Measurements from ENCODE around the gene CASP14.
"Not testable (repeated sequence)": the region's sequence is repeated elsewhere in the genome, so short reads cannot be mapped to it uniquely, and the experiment has no call there.

Gene CASP14, protein sequence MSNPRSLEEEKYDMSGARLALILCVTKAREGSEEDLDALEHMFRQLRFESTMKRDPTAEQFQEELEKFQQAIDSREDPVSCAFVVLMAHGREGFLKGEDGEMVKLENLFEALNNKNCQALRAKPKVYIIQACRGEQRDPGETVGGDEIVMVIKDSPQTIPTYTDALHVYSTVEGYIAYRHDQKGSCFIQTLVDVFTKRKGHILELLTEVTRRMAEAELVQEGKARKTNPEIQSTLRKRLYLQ

DNA sequence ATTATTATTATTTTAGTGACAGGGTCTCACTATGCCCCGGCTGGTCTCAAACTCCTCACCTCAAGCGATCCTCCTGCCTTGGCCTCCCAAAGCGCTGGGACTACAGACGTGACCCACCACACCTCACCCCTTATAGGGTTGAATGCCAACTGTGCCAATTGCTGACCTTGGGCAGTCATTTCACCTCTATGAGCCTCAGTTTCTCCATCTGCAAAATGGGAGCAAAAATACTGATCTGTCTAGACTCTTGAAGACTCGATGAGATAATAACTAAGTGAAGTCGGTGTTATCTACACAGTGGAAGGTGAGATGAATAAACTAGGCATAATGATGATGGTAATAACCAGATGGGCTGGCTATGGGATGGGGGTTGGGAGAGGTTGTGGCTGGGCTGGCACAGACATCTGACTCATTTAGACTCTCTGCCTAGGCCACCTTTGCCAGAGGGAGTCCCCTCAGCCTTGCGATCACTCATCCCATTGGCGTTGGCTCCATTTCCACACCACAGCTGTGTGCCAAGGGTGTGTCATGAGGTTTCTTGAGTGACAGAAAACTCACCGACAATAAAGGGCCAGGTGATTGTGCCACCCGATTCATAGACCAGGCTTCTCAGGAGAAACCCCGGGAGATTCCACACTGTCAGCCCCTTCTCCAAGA is at the start of gene CASP14:
CASP14 (plus strand) TSS at position 596 of the 657 bp plus-strand sequence. CDS start 2,772 bp downstream, outside the sequence.
- no peak for FAIRE-seq

DNA sequence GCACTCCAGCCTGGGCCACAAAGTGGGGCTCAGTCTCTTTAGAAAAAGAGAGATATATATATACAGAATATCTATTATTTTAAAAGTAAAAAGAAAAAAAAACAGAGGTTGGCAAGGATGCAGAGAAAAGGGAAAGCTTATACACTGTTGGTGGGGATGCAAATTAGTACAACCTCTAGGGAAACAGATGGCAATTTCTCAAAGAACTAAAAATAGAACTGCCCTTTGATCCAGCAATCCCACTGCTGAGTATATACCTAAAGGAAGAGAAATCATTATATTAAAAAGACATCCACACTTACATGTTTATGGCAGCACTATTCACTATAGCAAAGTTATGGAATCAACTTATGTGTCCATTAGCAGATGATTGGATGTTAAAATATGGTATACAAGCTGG is 41.0 kb upstream of the CASP14 start:
- no peak for FAIRE-seq

- FAIRE-seq = no peak
Measured at GRCh38 chr19:15010501-15011300, 38.6 kb upstream of the CASP14 start.

GRCh38 chr19:15014579-15014978 is 34.7 kb upstream of the CASP14 start:
- FAIRE-seq = no peak

DNA sequence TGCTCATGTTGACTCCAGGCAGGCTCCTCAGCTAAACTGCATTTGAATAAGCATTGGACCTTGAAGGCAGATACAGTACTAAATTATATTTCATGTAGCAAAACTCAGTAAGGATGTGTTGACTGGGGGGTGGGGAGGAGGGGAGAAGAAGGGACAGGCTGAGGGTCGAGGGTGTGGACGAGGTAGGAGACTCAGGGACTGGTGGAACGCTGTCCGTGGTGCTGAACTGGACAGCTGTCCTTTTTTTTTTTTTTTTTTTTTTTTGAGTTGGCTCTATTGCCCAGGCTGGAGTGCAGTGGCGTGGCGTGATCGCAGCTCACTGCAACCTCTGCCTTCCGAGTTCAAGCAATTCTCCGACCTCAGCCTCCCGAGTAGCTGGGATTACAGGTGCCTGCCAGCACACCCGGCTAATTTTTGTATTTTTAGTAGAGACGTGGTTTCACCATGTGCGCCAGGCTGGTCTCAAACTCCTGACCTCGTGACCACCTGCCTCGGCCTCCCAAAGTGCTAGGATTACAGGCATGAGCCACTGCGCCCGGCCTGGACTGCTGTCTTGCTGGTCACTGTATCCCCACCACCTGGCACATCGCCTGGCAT is 33.2 kb upstream of the CASP14 start:
- no peak for FAIRE-seq

DNA sequence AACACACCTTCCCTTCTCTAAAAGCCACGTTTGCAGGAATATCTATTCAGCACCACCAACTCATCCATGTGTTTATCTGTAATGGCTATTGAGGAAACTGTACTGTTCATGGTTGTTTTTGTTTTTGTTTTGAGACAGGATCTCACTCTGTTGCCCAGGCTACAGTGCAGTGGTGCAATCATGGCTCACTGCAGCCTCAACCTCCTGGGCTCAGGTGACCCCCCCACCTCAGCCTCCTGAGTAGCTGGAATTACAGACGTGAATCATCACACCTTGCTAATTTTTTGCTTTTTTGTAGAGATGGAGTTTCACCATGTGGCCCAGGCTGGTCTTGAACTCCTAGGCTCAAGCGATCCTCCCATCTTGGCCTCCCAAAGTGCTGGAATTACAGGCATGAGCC is 30.4 kb upstream of the CASP14 start:
- FAIRE-seq = not testable (repeated sequence)

GRCh38 chr19:15021286-15022007 is 27.8 kb upstream of the CASP14 start:
- FAIRE-seq = no peak

- FAIRE-seq = no peak
Measured at GRCh38 chr19:15022752-15023151, 26.5 kb upstream of the CASP14 start.

- no peak for FAIRE-seq
Measured at GRCh38 chr19:15025217-15025616, 24.1 kb upstream of the CASP14 start.

- FAIRE-seq = no peak
Measured at GRCh38 chr19:15028490-15028889, 20.8 kb upstream of the CASP14 start.

DNA sequence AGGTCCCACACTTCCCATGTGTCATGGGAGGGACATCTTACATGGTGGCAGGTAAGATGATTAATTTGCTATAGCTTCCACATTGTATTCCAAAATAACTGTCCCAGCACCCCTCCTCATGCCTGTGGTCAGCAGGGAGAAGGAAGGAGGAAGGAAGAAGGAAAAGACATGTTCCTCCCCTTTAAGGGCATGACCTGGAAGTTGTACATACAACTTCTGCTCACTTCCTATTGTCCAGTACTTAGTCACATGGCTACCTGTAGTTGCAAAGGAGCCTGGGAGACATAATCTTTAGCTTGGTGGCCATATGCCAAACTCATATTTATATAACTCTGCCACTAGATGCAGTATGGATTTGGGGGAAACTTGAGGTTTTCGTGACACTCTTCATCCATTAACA is 17.6 kb upstream of the CASP14 start:
- no peak for FAIRE-seq

DNA sequence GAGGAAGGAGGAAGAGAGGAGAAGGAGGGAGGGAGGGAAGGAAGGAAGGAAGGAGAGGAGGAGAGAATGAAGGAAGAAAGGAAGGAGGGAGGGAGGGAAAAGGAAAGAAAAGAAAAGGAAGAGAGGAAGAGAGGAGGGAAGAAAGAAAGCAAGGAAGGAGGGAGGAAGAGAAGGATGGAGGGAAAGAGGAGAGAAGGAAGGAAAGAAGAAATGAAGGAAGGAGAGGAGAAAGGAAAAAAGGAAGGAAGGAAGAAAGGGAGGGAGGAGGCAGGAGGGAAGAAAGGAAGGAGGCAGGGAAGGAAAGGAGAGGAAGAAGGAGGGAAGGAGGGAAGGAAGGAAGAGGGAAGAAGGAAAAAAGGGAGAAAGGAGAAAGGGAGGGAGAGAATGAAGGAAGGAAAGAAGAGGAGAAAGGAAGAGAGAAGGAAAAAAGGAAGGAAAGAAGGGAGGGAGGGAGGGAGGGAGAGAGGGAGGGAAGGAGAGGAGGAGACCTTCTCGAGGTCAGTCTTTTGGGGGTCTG is 13.4 kb upstream of the CASP14 start:
- no peak for FAIRE-seq

DNA sequence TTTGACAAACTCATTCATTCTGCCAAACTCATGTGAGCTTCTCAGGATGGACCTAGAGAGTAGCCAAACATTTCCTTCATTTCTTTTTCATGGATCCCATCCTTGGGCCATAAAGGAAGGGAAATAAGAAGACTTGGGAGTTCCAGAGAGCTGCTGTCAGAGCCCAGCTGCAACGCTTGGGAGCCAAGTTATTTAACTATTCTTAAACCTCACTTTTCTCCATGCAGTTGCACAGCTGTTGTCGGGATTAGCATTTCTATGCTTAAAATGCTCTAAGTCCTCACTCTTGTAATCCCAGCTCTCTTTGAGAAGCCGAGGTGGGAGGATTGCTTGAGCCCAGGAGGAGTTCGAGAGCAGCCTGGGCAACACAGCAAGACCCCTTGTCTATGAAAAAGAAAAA is 11.7 kb upstream of the CASP14 start:
- no peak for FAIRE-seq

- no peak for FAIRE-seq
Measured at GRCh38 chr19:15038294-15038693, 11.0 kb upstream of the CASP14 start.

DNA sequence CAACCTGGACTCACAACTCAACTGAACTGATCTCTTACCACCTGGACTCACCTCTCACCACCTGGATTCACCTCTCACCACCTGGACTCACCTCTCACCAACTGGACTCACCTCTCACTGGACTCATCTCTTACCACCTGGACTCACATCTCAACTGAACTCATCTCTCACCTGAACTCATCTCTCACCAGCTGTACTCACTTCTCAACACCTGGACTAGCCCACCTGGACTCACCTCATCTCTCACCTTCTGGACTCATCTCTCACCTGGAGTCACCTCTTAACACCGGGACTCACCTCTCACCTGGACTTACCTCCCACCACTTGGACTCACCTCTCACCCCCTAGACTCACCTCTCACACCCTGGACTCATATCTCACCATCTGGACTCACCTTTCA is 7.3 kb upstream of the CASP14 start:
- FAIRE-seq = no peak

GRCh38 chr19:15042826-15043225 is 6.5 kb upstream of the CASP14 start:
- FAIRE-seq = no peak

- FAIRE-seq = no peak
Measured at GRCh38 chr19:15045506-15045905, 3.8 kb upstream of the CASP14 start.

- FAIRE-seq = no peak
Measured at GRCh38 chr19:15047680-15048079, 1.6 kb upstream of the CASP14 start.

DNA sequence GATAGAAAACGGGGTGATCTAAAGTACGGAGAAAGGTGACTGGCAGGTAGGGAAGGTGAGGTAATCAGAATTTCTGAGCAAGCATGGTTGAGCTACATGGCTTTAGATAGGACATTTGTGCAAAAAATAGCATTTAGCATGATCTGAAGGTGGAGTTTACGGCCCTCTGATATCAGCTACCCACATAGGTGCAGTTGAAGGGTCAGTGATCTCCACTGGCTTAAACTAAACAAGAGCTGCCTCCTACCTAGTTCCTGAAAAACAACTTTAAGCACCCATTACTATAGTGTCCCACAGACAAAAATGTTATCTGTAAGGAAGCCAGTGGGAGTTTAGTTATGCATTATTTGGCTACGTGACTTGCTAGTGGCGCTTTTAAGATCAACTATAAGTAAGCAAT is 1.2 kb upstream of the CASP14 start:
- FAIRE-seq = no peak

DNA sequence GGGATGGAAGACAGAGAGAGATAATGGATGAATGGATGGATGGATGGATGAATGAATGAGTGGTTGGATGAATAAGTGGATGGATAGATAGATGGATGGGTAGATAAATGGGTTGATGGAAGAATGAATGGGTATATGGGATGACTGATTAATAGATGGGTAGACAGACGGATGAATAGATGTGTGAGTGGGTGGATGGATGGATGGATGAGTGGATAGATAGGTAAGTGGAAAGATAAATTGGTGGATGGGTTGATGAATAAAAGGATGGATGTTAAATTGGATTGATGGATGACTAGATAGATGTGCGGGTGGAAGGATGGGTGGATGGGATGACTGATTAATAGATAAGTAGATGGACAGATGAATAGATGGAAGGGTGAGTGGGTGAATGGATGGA is 1.4 kb downstream of the CASP14 start:
- no peak for FAIRE-seq

GRCh38 chr19:15062036-15062435 is 12.8 kb downstream of the CASP14 start:
- FAIRE-seq = no peak

GRCh38 chr19:15070386-15070785 is 21.1 kb downstream of the CASP14 start:
- FAIRE-seq = not testable (repeated sequence)

Data from islet of Langerhans (tissue), 1 donor.